Left lung (tissue), 10 donors: ENCODE data around the gene CPXM2. TPM values are rescaled to one million over a fixed set of nuclear protein-coding genes. Genes with fewer than 3 reads are reported as not detected.

Experiments
- ATAC-seq: fragments of 200-7000 bp; cut with Tn5 transposase; one replicate; pipeline ENCODE4 v1.9.1; 2020; ENCODE audit warnings: moderate library complexity
- DNase-seq, 4 donors: peaks; one replicate each; pipeline ENCODE4 v3.0.0-alpha.2; 2013 to 2020
- H3K27ac ChIP-seq, 2 donors: fragments of 200-600 bp; sonication (generic) in 1 of 2; one replicate each; pipeline versions ENCODE4 v1.5.0 to v1.8.0; 2020 to 2021
- H3K27me3 ChIP-seq, 2 donors: fragments of 200-600 bp; sonication (generic) in 1 of 2; one replicate each; pipeline versions ENCODE4 v1.5.0 to v1.8.0; 2020 to 2021
- H3K36me3 ChIP-seq, 2 donors: fragments of 200-600 bp; sonication (generic) in 1 of 2; one replicate each; pipeline versions ENCODE4 v1.5.0 to v1.8.0; 2020 to 2021
- H3K4me1 ChIP-seq, 2 donors: fragments of 200-600 bp; one replicate each; pipeline ENCODE4 v1.8.0; 2021
- H3K4me3 ChIP-seq, 2 donors: fragments of 200-600 bp; sonication (generic) in 1 of 2; one replicate each; pipeline versions ENCODE4 v1.5.0 to v1.8.0; 2020 to 2021; ENCODE audit warnings: mild to moderate bottlenecking in 1 of 2
- H3K9me3 ChIP-seq, 2 donors: fragments of 200-600 bp; sonication (generic) in 1 of 2; one replicate each; pipeline versions ENCODE4 v1.5.0 to v1.8.0; 2020 to 2021
- CTCF ChIP-seq, 2 donors: fragments of 200-600 bp; sonication (generic) in 1 of 2; IDR thresholded peaks; one replicate each; pipeline versions ENCODE4 v1.5.0 to v1.8.0; 2021; ENCODE audit warnings: antibody characterized with exemption in 2 of 2
- intact Hi-C, 2 donors: fragments of 100-400 bp; cut with DNase I; formaldehyde crosslinking; loops; one replicate each; pipeline versions ENCODE4 v1.11.2 to v1.14.2; 2022
- polyA plus RNA-seq, 6 donors: library from polyadenylated mRNA; unstranded; fragments of 120-200 nt; gene quantifications; one replicate each; pipeline ENCODE4 v1.2.1, GENCODE V29; 2013; ENCODE audit not compliant: insufficient read length in 6 of 6
- total RNA-seq, 2 donors: library from RNA; stranded (reverse); fragmentation: NEBNext Ultra II Directional; extraction: Animal tissue kit (Norgen Biotek cat#: 25700); gene quantifications; one replicate each; pipeline ENCODE4 v1.2.1, GENCODE V29; 2021
- donor health status: DM: no; HTN: yes; CAD: no.
- donor health status: DM: no; HTN: no; CAD: no.

The CPXM2 gene
- total and polyA plus RNA-seq, 8 donors: 1.5 to 6.5 (median 2.6) TPM

GRCh38 chr10:123889821-123890220 is 1.8 kb downstream of the CPXM2 start:
- intact Hi-C loops: no loop called here
- Histone ChIP-seq H3K27me3 (peaks cover 10 to 42% of the 10 kb centered on the region in 2 donors), H3K4me1 (no peaks in the 10 kb centered on the region), H3K27ac (no peak overlapping the region), H3K4me3 (no peak overlapping the region), H3K9me3 (no peaks in the 10 kb centered on the region), H3K36me3 (no peaks in the 10 kb centered on the region)
- DNase-seq (no peak), ATAC-seq (no peak)
- TF ChIP-seq CTCF (IDR thresholded peaks at IDR 0.05): no peak

GRCh38 chr10:123888751-123889150 is 2.9 kb downstream of the CPXM2 start:
- Histone ChIP-seq H3K4me1 (no peaks in the 10 kb centered on the region), H3K36me3 (no peaks in the 10 kb centered on the region), H3K27ac (no peak overlapping the region), H3K27me3 (peaks cover 10 to 42% of the 10 kb centered on the region in 2 donors), H3K9me3 (no peaks in the 10 kb centered on the region), H3K4me3 (no peak overlapping the region)
- DNase-seq (no peak), ATAC-seq (no peak)
- no peak for TF ChIP-seq CTCF (IDR thresholded peaks at IDR 0.05)
- intact Hi-C loops: no loop called here

- no peak for TF ChIP-seq CTCF (IDR thresholded peaks at IDR 0.05)
- intact Hi-C loops: no loop called here
These were observed 3.4 kb downstream of the CPXM2 start for GRCh38 chr10:123888256-123888655.

GRCh38 chr10:123886292-123886691 is 5.3 kb downstream of the CPXM2 start:
- DNase-seq (no peak), ATAC-seq (no peak)
- no peak for TF ChIP-seq CTCF (IDR thresholded peaks at IDR 0.05)
- Histone ChIP-seq H3K27me3 (peaks cover 8 to 20% of the 10 kb centered on the region in 2 donors), H3K4me1 (no peaks in the 10 kb centered on the region), H3K9me3 (no peaks in the 10 kb centered on the region), H3K27ac (no peak overlapping the region), H3K4me3 (no peak overlapping the region), H3K36me3 (no peaks in the 10 kb centered on the region)
- intact Hi-C loops: no loop called here

More at GRCh38 chr10:123888256-123888655, 3.4 kb downstream of the CPXM2 start:
- Histone ChIP-seq H3K27me3 (peaks cover 10 to 40% of the 10 kb centered on the region in 2 donors), H3K4me1 (no peaks in the 10 kb centered on the region), H3K36me3 (no peaks in the 10 kb centered on the region), H3K9me3 (no peaks in the 10 kb centered on the region), H3K27ac (no peak overlapping the region), H3K4me3 (no peak overlapping the region)
- ATAC-seq (no peak), DNase-seq (no peak)

- H3K27ac ChIP-seq: no peak overlapping the region
- intact Hi-C loops: no loop called here
These were observed 6.0 kb downstream of the CPXM2 start for GRCh38 chr10:123885406-123886170.

More at GRCh38 chr10:123885406-123886170, 6.0 kb downstream of the CPXM2 start:
- H3K4me1 ChIP-seq: no peaks in the 10 kb centered on the region
- peaks cover under 1 to 13% of the 10 kb centered on the region in 2 donors for H3K27me3 ChIP-seq
- no peak overlapping the region for H3K4me3 ChIP-seq
- no peak for DNase-seq
- H3K9me3 ChIP-seq: no peaks in the 10 kb centered on the region
- H3K36me3 ChIP-seq: no peaks in the 10 kb centered on the region
- TF ChIP-seq CTCF (IDR thresholded peaks at IDR 0.05): no peak
- ATAC-seq: no peak
